HG03139 (cell line): ENCODE measurements around the gene XPC.

Source experiments
- ATAC-seq: cut with Tn5 transposase; IDR thresholded peaks from one replicate; pipeline ENCODE4 v1.9.1; 2021; ENCODE audit not compliant: unreplicated experiment

XPC gene

GRCh38 chr3:14172496-14172895 is 5.9 kb downstream of the XPC start:
- no peak for ATAC-seq

GRCh38 chr3:14170531-14171159 is 7.8 kb downstream of the XPC start:
- ATAC-seq, result no peak

- ATAC-seq, result no peak
Observed at GRCh38 chr3:14169871-14170270, 8.5 kb downstream of the XPC start.

- no peak for ATAC-seq
Observed at GRCh38 chr3:14169435-14169834, 9.0 kb downstream of the XPC start.

GRCh38 chr3:14166877-14167603 is 11.4 kb downstream of the XPC start:
- no peak for ATAC-seq

- ATAC-seq, result no peak
Observed at GRCh38 chr3:14162178-14162577, 16.2 kb downstream of the XPC start.

GRCh38 chr3:14161282-14161681 is 17.1 kb downstream of the XPC start:
- no peak for ATAC-seq

GRCh38 chr3:14159426-14159825 is 19.0 kb downstream of the XPC start:
- no peak for ATAC-seq

GRCh38 chr3:14158370-14158769 is 20.0 kb downstream of the XPC start:
- no peak for ATAC-seq

GRCh38 chr3:14157951-14158350 is 20.4 kb downstream of the XPC start:
- ATAC-seq, result no peak

GRCh38 chr3:14156843-14157561 is 21.4 kb downstream of the XPC start:
- no peak for ATAC-seq

GRCh38 chr3:14156201-14156600 is 22.2 kb downstream of the XPC start:
- ATAC-seq, result no peak

- ATAC-seq, result no peak
Observed at GRCh38 chr3:14154895-14155440, 23.4 kb downstream of the XPC start.

- no peak for ATAC-seq
Observed at GRCh38 chr3:14154276-14154675, 24.1 kb downstream of the XPC start.

GRCh38 chr3:14153663-14154062 is 24.7 kb downstream of the XPC start:
- no peak for ATAC-seq

GRCh38 chr3:14152963-14153355 is 25.4 kb downstream of the XPC start:
- ATAC-seq, result no peak

GRCh38 chr3:14152233-14152962 is 26.0 kb downstream of the XPC start:
- no peak for ATAC-seq

- ATAC-seq, result no peak
Observed at GRCh38 chr3:14151471-14152083, 26.8 kb downstream of the XPC start.

- ATAC-seq, result no peak
Observed at GRCh38 chr3:14150491-14151230, 27.7 kb downstream of the XPC start.

- ATAC-seq, result no peak
Observed at GRCh38 chr3:14150078-14150477, 28.3 kb downstream of the XPC start.
